DMS153 treated with DMSO at 0.1 percent for 48 hours (cell line): ENCODE measurements around the gene MYLK.

Experiments used
- DNase-seq: peaks from one replicate; lab custom pipeline; 2025; ENCODE audit not compliant: unreplicated experiment; lab: John Stamatoyannopoulos, UW

MYLK gene

DNA sequence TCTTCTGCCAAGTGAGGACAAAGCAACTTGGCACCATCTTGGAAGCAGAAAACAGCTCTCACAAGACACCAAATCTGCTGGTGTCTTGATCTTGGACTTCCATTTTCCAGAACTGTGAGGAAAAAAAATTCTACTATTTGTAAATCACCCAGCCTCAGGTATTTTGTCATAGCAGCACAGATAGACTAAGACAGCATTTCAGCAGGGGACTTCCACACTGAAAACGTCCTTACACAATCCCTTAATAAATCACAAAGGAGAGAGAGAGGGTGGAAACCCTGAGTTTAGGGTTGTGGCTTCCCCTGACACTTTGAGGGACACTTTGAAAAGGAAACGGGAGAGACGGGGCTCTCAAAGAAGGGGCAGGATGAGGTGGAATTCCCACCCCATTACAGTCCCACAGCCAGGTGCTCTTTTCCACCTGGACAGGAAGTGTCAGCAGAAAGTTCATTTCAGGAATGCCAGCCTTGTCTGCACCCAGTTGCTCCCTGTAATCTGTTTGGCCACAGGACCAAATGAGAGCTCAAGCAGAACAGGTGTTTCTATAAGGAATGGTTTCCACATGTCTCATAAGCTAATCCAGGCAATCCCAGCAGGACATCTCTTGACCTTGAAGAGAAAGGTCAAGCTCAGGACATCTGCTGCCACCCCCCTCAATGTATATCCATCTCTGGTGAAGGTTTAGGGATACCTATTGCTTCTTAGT is 51.3 kb downstream of the MYLK start:
- no peak for DNase-seq

- DNase-seq: no peak
Measured at GRCh38 chr3:123831420-123831819, 52.7 kb downstream of the MYLK start.

DNA sequence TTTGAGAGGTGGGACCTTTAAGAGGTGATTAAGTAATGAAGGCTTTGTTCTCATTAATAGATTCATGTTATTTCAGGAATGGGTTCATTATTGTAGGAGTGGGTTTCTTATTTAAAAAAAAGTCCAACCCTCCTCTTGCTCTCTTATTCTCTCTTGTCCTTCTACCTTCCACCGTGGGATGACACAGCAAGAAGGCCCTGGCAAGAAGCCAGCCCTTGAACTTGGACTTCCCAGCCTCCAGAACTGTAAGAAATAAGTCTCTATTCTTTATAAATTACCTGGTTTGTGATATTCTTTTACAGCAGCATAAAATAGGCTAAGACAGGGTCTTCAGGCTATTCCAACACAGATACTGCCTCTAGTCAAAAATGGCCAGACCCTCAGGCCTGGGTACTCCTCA is 62.2 kb downstream of the MYLK start:
- no peak for DNase-seq

- no peak for DNase-seq
Measured at GRCh38 chr3:123819949-123820348, 64.2 kb downstream of the MYLK start.

GRCh38 chr3:123818921-123819429 is 65.2 kb downstream of the MYLK start:
- DNase-seq: no peak

DNA sequence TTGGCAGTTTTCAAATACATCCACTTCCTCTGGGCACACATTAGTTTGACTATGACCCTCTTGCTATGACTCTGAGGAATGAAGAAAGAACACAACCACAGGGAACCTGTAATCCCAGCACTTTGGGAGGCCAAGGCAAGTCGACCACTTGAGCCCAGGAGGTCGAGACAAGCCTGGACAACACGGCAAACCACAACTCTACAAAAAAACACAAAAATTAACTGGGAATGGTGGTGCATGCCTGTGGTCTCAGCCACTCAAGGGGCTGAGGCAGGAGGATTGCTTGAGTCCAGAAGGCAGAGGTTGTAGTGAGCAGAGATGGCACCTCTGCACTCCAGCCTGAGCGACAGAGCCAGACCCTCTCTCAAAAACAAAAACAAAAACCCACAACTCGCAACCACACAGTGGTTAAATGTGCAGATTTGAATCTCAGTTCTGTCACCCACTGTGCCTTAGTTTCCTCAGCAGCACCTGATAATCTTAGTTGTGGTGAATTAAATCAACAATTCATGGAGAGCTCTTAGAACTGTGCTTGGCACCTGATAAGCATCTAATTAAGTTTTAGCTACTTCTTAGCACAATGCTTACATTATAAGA is 65.7 kb downstream of the MYLK start:
- DNase-seq: no peak

GRCh38 chr3:123817413-123817812 is 66.7 kb downstream of the MYLK start:
- no peak for DNase-seq

DNA sequence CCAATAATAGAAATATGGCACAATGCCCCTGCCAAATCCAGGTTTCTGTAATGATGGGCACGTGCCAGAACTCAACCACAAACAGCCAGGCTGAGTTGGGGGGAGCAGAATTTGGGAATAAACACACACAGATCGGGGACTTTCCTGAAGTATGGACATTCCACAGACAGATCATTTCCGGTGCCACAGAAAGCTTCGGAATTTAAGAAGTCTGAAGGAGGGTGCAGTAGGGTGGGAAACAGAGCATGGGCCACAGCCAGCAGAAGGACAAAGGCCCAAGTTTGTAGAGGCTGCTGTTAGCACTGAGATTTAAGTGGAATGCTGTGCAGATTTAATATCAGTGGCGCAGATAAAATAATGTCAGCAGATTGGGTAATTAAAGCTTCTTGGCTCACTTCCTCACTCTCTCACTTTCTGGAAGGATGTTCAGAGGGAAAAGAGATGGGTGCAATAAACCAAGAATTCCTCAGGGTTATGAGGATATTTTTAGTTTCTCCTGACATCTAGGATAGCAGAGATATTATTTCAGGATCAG is 67.4 kb downstream of the MYLK start:
- DNase-seq: no peak

DNA sequence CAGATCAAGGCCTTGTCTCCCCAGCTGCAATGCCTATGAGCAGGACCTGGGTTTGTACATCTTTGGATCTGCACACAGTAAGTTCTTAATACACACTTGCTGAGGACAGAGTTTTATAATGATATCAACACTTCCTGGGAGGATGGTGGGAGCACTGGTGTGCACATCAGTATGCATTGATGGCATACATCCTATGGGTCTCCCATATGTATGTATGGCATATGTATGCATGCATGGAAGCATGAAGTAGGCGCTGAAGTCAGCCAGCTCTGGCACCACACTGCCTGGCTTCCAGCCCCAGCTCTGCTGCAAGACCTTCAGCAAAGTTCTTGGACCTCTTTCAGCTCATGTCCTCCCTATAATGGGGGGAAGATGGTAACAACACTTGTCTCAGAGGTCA is 68.2 kb downstream of the MYLK start:
- no peak for DNase-seq

GRCh38 chr3:123813876-123814275 is 70.3 kb downstream of the MYLK start:
- no peak for DNase-seq

- DNase-seq: no peak
Measured at GRCh38 chr3:123809597-123809996, 74.5 kb downstream of the MYLK start.

DNA sequence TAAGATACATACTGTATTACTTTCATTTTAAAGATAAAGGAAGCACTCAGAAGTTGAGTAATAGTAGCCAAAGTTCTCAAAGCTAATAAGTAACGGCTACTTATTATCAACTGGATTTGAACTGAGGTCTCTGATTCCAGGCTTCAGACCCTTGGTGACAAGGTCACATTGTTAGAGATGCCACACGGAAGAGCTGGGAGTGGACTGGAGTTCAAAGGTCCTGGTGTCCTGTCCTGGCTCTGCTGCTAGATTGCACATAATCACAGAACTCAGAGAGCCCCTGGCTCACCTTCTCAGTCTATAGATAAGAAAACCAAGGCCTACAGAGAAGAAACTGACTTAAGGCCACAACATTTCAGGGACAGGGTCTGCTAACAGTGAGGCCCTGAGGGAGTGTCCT is 75.3 kb downstream of the MYLK start:
- DNase-seq: no peak

- DNase-seq: peak; percentile 74
Measured at GRCh38 chr3:123807820-123808219, 76.3 kb downstream of the MYLK start.

GRCh38 chr3:123805504-123805903 is 78.6 kb downstream of the MYLK start:
- DNase-seq: no peak

GRCh38 chr3:123805101-123805500 is 79.0 kb downstream of the MYLK start:
- DNase-seq: no peak

- DNase-seq: no peak
Measured at GRCh38 chr3:123804676-123805075, 79.5 kb downstream of the MYLK start.

GRCh38 chr3:123803521-123803920 is 80.6 kb downstream of the MYLK start:
- no peak for DNase-seq

GRCh38 chr3:123802007-123802625 is 82.0 kb downstream of the MYLK start:
- DNase-seq: no peak

- no peak for DNase-seq
Measured at GRCh38 chr3:123801474-123801873, 82.7 kb downstream of the MYLK start.

DNA sequence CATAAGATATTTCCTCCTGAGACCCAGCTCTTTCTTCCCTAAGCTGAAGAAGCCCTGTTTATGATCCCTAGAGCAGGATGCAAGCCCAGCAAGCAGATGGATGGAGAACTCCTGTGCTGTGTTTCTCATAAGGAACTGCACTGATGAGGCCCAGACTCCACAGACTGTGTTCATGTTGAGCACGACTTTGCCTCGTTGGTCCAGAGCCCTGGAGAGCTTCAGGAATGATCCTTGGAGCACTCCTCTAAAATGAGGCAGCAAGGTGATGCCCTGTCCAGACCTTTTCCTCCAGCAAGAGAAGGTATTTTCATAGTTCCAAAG is 83.8 kb downstream of the MYLK start:
- no peak for DNase-seq

DNA sequence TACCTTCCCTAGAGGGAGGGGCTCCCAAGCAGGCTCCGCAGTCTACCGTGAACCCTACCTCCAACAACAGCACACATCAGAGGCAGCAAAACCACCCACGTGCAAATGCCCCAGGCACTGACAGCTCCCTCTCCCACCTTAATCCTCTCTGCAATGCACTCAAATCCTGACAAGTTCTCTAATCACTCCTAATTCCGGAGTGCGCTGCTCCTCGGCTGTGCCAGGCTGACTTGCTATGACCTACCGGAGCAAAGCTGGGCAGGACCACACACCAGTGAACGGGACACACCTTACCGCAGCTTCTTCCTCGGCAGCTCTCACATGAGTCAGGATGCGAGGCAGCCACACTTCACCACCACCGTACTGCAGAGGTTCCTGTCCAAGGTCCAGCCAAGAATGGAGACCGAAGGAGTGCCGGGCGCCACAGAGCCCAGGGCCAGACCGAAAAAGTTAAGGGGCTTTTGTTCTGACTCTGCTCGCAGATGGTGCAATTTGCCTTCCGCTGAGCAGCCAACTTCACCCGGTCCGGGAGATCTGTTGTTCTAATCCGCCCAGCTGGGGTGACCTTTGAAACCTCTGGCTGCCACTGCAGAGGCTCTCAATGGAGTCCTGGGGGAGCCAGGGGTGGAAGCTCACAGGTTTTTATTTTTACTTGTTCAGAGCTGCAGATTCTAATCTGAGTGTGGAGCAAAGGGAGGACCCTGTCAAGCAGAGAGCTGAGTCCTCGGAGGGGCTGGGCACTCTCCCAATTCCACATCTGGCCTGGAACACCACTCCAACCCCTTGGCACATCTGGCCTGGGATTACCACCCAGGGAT is 84.4 kb downstream of the MYLK start:
- DNase-seq: no peak
